Left cardiac atrium (tissue), 4 donors: Measurements from ENCODE around the gene STIM1. TPM values are rescaled to one million over a fixed set of nuclear protein-coding genes. Genes with fewer than 3 reads are reported as not detected.

ENCODE experiments used
- ATAC-seq, 2 donors: fragments of 200-7000 bp; cut with Tn5 transposase; one replicate each; pipeline ENCODE4 v1.9.1; 2020; ENCODE audit warnings: mild to moderate bottlenecking in 2 of 2, moderate library complexity in 2 of 2
- DNase-seq: peaks from one replicate; pipeline ENCODE4 v3.0.0-alpha.2; 2020
- intact Hi-C, 2 donors: fragments of 100-400 bp; cut with DNase I; formaldehyde crosslinking; loops; one replicate each; pipeline versions ENCODE4 v1.14.1 to v1.15.1; 2022 to 2023
- total RNA-seq, 2 donors: library from RNA; stranded (reverse); fragmentation: NEBNext Ultra II Directional; extraction: Animal tissue kit (Norgen Biotek cat#: 25700); gene quantifications; one replicate each; pipeline ENCODE4 v1.2.1, GENCODE V29; 2021
- donor health status: DM: no; HTN: yes; CAD: no.
- donor health status: DM: no; HTN: yes; CAD: no; lungs with severe emphysema.
- donor health status: DM: yes; HTN: yes; CAD: no.
- donor health status: Dilated cardiomyopathy.

Gene STIM1
- total RNA-seq, 2 donors from 2014 or later, result 21.4 to 25.8 TPM

- no peak for DNase-seq
- intact Hi-C loops, result no loop called here
- ATAC-seq, result no peak
Observed at GRCh38 chr11:3827434-3828186, 27.9 kb upstream of the STIM1 start.

- intact Hi-C loops, result no loop called here
- ATAC-seq (no peak), DNase-seq (no peak)
Observed at GRCh38 chr11:3830088-3830487, 25.4 kb upstream of the STIM1 start.

GRCh38 chr11:3830730-3831129 is 24.7 kb upstream of the STIM1 start:
- intact Hi-C loops, result no loop called here
- DNase-seq, result no peak
- ATAC-seq, result no peak

GRCh38 chr11:3831378-3832239 is 23.9 kb upstream of the STIM1 start:
- DNase-seq (no peak), ATAC-seq (peak; percentile 40 to 42)

GRCh38 chr11:3832816-3833215 is 22.6 kb upstream of the STIM1 start:
- intact Hi-C loops, result no loop called here
- ATAC-seq, result no peak
- no peak for DNase-seq

More at GRCh38 chr11:3831378-3832239, 23.9 kb upstream of the STIM1 start:
- intact Hi-C loops, result no loop called here

- ATAC-seq (no peak), DNase-seq (no peak)
- intact Hi-C loops, result no loop called here
Observed at GRCh38 chr11:3833449-3833848, 22.0 kb upstream of the STIM1 start.

- DNase-seq (no peak), ATAC-seq (no peak)
- intact Hi-C loops, result no loop called here
Observed at GRCh38 chr11:3834349-3834663, 21.2 kb upstream of the STIM1 start.

- ATAC-seq, result peak; percentile 8 to 46
- DNase-seq, result peak; percentile 68
- intact Hi-C loops, result no loop called here
Observed at GRCh38 chr11:3834664-3835461, 20.6 kb upstream of the STIM1 start.

GRCh38 chr11:3835751-3836150 is 19.7 kb upstream of the STIM1 start:
- no peak for DNase-seq
- intact Hi-C loops, result no loop called here
- peak in 1 of 2 donors; percentile 27 for ATAC-seq

GRCh38 chr11:3836903-3837302 is 18.6 kb upstream of the STIM1 start:
- DNase-seq (peak; percentile 62), ATAC-seq (no peak)
- intact Hi-C loops, result no loop called here

GRCh38 chr11:3837793-3838192 is 17.7 kb upstream of the STIM1 start:
- DNase-seq (peak; percentile 56), ATAC-seq (peak in 1 of 2 donors; percentile 5)
- intact Hi-C loops, result no loop called here

- DNase-seq, result no peak
- ATAC-seq, result no peak
- intact Hi-C loops, result no loop called here
Observed at GRCh38 chr11:3838504-3838903, 17.0 kb upstream of the STIM1 start.

- DNase-seq (no peak), ATAC-seq (peak; percentile 41 to 51)
- intact Hi-C loops, result no loop called here
Observed at GRCh38 chr11:3840004-3840869, 15.2 kb upstream of the STIM1 start.

GRCh38 chr11:3840870-3841425 is 14.5 kb upstream of the STIM1 start, which contains the start of gene RHOG:
TSS of gene RHOG (minus strand) at chr11:3840959. CDS start at chr11:3828138, 12,821 bp downstream.
- intact Hi-C loops, result no loop called here
- DNase-seq (peak; percentile 88), ATAC-seq (peak; percentile 88 to 89)

- ATAC-seq (peak; percentile 73 to 75), DNase-seq (peak; percentile 87)
- intact Hi-C loops, result no loop called here
Observed at GRCh38 chr11:3841426-3842350, 13.8 kb upstream of the STIM1 start.

GRCh38 chr11:3843326-3843725 is 12.1 kb upstream of the STIM1 start:
- DNase-seq, result no peak
- intact Hi-C loops, result no loop called here
- ATAC-seq, result no peak

- intact Hi-C loops, result no loop called here
- ATAC-seq, result no peak
- no peak for DNase-seq
Observed at GRCh38 chr11:3845246-3845645, 10.2 kb upstream of the STIM1 start.
